Colonic mucosa (tissue), 4 donors: ENCODE data around the gene TNS3. TPM values are rescaled to one million over a fixed set of nuclear protein-coding genes. Genes with fewer than 3 reads are reported as not detected.

Source experiments
- DNase-seq: peaks from one replicate; pipeline ENCODE4 v3.0.0-alpha.2; 2020
- H3K27ac ChIP-seq: fragments of 200-600 bp; one replicate; pipeline ENCODE4 v1.8.0; 2021
- H3K27me3 ChIP-seq: fragments of 200-600 bp; one replicate; pipeline ENCODE4 v1.8.0; 2021
- H3K36me3 ChIP-seq: fragments of 200-600 bp; one replicate; pipeline ENCODE4 v1.8.0; 2021
- H3K4me1 ChIP-seq: fragments of 200-600 bp; one replicate; pipeline ENCODE4 v1.8.0; 2021; ENCODE audit warnings: mild to moderate bottlenecking
- H3K4me3 ChIP-seq: fragments of 200-600 bp; one replicate; pipeline ENCODE4 v1.8.0; 2021
- H3K9ac ChIP-seq, 2 donors: one replicate each; pipeline ENCODE4 v1.7.0; 2013; ENCODE audit warnings: control low read depth in 2 of 2, low read depth in 2 of 2, low read length in 2 of 2
- H3K9me3 ChIP-seq: fragments of 200-600 bp; one replicate; pipeline ENCODE4 v1.8.0; 2021
- CTCF ChIP-seq: fragments of 200-600 bp; IDR thresholded peaks from one replicate; pipeline ENCODE4 v1.8.0; 2022; ENCODE audit warnings: antibody characterized with exemption, mild to moderate bottlenecking
- intact Hi-C: fragments of 100-400 bp; cut with DNase I; formaldehyde crosslinking; loops from one replicate; pipeline ENCODE4 v1.14.1; 2022
- total RNA-seq, 2 donors: library from RNA; stranded (reverse); fragmentation: NEBNext Ultra II Directional in 1 of 2; extraction: Animal tissue kit (Norgen Biotek cat#: 25700) in 1 of 2; gene quantifications; one replicate each; pipeline ENCODE4 v1.2.1, GENCODE V29; 2021
- donor health status: healthy.
- donor health status: DM: no; HTN: no; CAD: no.
- donor health status: DM: no; HTN: no; CAD: no.

Gene TNS3
- total RNA-seq, 2 donors from 2014 or later: 41.1 to 58.2 TPM

- Histone ChIP-seq H3K4me1 (no peaks in the 10 kb centered on the region), H3K27me3 (no peaks in the 10 kb centered on the region), H3K36me3 (no peaks in the 10 kb centered on the region), H3K9ac (no peak overlapping the region), H3K27ac (no peak overlapping the region), H3K4me3 (no peak overlapping the region), H3K9me3 (no peaks in the 10 kb centered on the region)
- DNase-seq: no peak
- intact Hi-C loops: loop anchor here (10.0 kb wide), 1 partner anchor 137 kb away; no protein-coding TSS in a partner anchor
- TF ChIP-seq CTCF: no peak
Observed at GRCh38 chr7:47411901-47412300, 170.0 kb downstream of the TNS3 start.

GRCh38 chr7:47411281-47411869 lies 170.5 kb downstream of the TNS3 start:
- Histone ChIP-seq H3K9me3 (no peaks in the 10 kb centered on the region), H3K9ac (no peak overlapping the region), H3K36me3 (no peaks in the 10 kb centered on the region), H3K27ac (no peak overlapping the region), H3K4me3 (no peak overlapping the region), H3K27me3 (no peaks in the 10 kb centered on the region), H3K4me1 (no peaks in the 10 kb centered on the region)
- intact Hi-C loops: loop anchor here (10.0 kb wide), 1 partner anchor 137 kb away; no protein-coding TSS in a partner anchor
- DNase-seq: no peak
- no peak for TF ChIP-seq CTCF

- Histone ChIP-seq H3K4me1 (no peaks in the 10 kb centered on the region), H3K9me3 (no peaks in the 10 kb centered on the region), H3K4me3 (no peak overlapping the region), H3K27me3 (no peaks in the 10 kb centered on the region), H3K36me3 (no peaks in the 10 kb centered on the region), H3K9ac (no peak overlapping the region), H3K27ac (no peak overlapping the region)
- DNase-seq: no peak
- intact Hi-C loops: no loop called here
- no peak for TF ChIP-seq CTCF
Observed at GRCh38 chr7:47408675-47409074, 173.2 kb downstream of the TNS3 start.

- no peak for DNase-seq
- H3K36me3 ChIP-seq: no peaks in the 10 kb centered on the region
Observed at GRCh38 chr7:47407821-47408674, 173.9 kb downstream of the TNS3 start.

GRCh38 chr7:47407136-47407535 lies 174.8 kb downstream of the TNS3 start:
- no peak for DNase-seq
- intact Hi-C loops: no loop called here
- no peak for TF ChIP-seq CTCF
- H3K36me3 ChIP-seq: no peaks in the 10 kb centered on the region
- no peak overlapping the region for H3K27ac ChIP-seq
- H3K9me3 ChIP-seq: no peaks in the 10 kb centered on the region
- no peaks in the 10 kb centered on the region for H3K4me1 ChIP-seq
- H3K4me3 ChIP-seq: no peak overlapping the region
- no peaks in the 10 kb centered on the region for H3K27me3 ChIP-seq
- H3K9ac ChIP-seq: peak overlapping the region in 1 of 2 donors; percentile 79

More at GRCh38 chr7:47407821-47408674, 173.9 kb downstream of the TNS3 start:
- H3K27ac ChIP-seq: no peak overlapping the region
- H3K27me3 ChIP-seq: no peaks in the 10 kb centered on the region
- no peaks in the 10 kb centered on the region for H3K4me1 ChIP-seq
- H3K9me3 ChIP-seq: no peaks in the 10 kb centered on the region
- no peak overlapping the region for H3K4me3 ChIP-seq
- H3K9ac ChIP-seq: peak overlapping the region; percentile 17 to 79
- intact Hi-C loops: no loop called here
- no peak for TF ChIP-seq CTCF
